ENCODE data around the gene NXT1.

DNA sequence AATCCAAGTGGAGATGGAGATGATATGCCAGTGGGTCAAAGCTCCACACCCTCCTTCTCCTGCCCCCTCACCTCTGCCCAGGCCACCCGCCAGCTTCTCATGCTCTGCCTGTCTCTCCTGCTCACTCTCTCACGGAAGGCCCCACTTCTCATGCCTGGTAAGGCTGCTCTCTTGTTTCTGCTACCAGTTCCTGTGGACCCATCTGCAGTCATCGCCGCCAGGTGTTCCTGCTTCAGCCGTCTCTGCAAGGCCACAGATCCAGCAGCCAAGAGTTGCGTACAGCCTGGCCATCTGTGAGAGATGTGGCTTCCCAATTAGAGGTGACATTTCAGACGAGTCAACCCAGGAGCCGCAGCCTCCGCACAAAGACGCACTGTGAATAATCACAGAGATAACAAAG is 40.8 kb upstream of the NXT1 start:
- no peak for TF ChIP-seq TAF1 (IDR thresholded peaks at IDR 0.05; ENCODE audit: low read depth)
- TF ChIP-seq, protein P1, sequence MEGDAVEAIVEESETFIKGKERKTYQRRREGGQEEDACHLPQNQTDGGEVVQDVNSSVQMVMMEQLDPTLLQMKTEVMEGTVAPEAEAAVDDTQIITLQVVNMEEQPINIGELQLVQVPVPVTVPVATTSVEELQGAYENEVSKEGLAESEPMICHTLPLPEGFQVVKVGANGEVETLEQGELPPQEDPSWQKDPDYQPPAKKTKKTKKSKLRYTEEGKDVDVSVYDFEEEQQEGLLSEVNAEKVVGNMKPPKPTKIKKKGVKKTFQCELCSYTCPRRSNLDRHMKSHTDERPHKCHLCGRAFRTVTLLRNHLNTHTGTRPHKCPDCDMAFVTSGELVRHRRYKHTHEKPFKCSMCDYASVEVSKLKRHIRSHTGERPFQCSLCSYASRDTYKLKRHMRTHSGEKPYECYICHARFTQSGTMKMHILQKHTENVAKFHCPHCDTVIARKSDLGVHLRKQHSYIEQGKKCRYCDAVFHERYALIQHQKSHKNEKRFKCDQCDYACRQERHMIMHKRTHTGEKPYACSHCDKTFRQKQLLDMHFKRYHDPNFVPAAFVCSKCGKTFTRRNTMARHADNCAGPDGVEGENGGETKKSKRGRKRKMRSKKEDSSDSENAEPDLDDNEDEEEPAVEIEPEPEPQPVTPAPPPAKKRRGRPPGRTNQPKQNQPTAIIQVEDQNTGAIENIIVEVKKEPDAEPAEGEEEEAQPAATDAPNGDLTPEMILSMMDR (IDR thresholded peaks at IDR 0.05; ENCODE audit: poor library complexity, severe bottlenecking), result no peak
